Adrenal gland (tissue), 12 donors: ENCODE results near the gene BRD4. TPM values are rescaled to one million over a fixed set of nuclear protein-coding genes. Genes with fewer than 3 reads are reported as not detected.

Experiments used
- DNase-seq, 7 donors: peaks; one replicate each; pipeline ENCODE4 v3.0.0-alpha.2; 2019 to 2020
- H3K27ac ChIP-seq, 5 donors: fragments of 200-600 bp; sonication (generic) in 4 of 5; 1 replicate in 3 of 5; 2 replicates in 2 of 5; pipeline versions ENCODE4 v1.5.1 to v1.8.0; 2016 to 2020; ENCODE audit warnings: mild to moderate bottlenecking in 1 of 5
- H3K27me3 ChIP-seq: fragments of 200-600 bp; 2 replicates; pipeline ENCODE4 v1.8.0; 2021
- H3K36me3 ChIP-seq, 2 donors: fragments of 200-600 bp; replicated peaks in 1 of 2; 1 replicate in 1 of 2; 2 replicates in 1 of 2; pipeline versions ENCODE4 v1.5.1 to v1.8.0; 2018 to 2022
- H3K4me1 ChIP-seq, 2 donors: fragments of 200-600 bp; replicated peaks in 1 of 2; 1 replicate in 1 of 2; 2 replicates in 1 of 2; pipeline versions ENCODE4 v1.5.1 to v1.8.0; 2018 to 2021
- H3K4me3 ChIP-seq, 4 donors: fragments of 200-600 bp; sonication (generic) in 3 of 4; one replicate each; pipeline ENCODE4 v1.5.1; 2016 to 2018
- H3K9me3 ChIP-seq, 3 donors: fragments of 200-600 bp; sonication (generic) in 1 of 3; replicated peaks in 1 of 3; 1 replicate in 2 of 3; 2 replicates in 1 of 3; pipeline versions ENCODE4 v1.5.1 to v1.8.0; 2016 to 2021
- POLR2A ChIP-seq, 2 donors: fragments of 450-650 bp; IDR thresholded peaks; one replicate each; pipeline ENCODE4 v1.6.1; 2017; ENCODE audit warnings: antibody characterized with exemption in 2 of 2, mild to moderate bottlenecking in 2 of 2, moderate library complexity in 1 of 2
- WGBS, 4 donors: extraction: QIAGEN DNeasy Blood & Tissue Kit in 2 of 4; methylation state at CpG; one replicate each; pipeline versions ENCODE4 v1.1.5 to v1.1.7; 2013 to 2017; 5-methylcytosine and 5-hydroxymethylcytosine counted together
- intact Hi-C, 2 donors: fragments of 100-400 bp; cut with DNase I; formaldehyde crosslinking; loops; one replicate each; pipeline versions ENCODE4 v1.14.1 to v1.15.0; 2022 to 2023
- polyA plus RNA-seq, 3 donors: library from polyadenylated mRNA; stranded (reverse); fragments of 200-250 nt in 2 of 3; fragments of 350-450 nt in 1 of 3; fragmentation: Illumina TruSeq in 1 of 3; extraction: RNeasy Lipid Tissue Mini Kit (QIAGEN cat#74804) in 1 of 3; gene quantifications; one replicate each; pipeline ENCODE4 v1.2.3, GENCODE V29; 2013 to 2014
- total RNA-seq, 9 donors: library from RNA; depleted of rRNA in 4 of 9; stranded (reverse); fragments of >200 nt in 4 of 9; fragments of 120-200 nt in 1 of 9; fragmentation: NEBNext Ultra II Directional in 1 of 9; extraction: Animal tissue kit (Norgen Biotek cat#: 25700) in 1 of 9; gene quantifications; one replicate each; pipeline versions ENCODE4 v1.1.0 to v1.2.4, GENCODE V29; 2013 to 2023
- TF ChIP-seq, protein P1 (sequence below), 6 experiments: fragments of 450-650 bp in 4 of 6; fragments of 200-600 bp in 2 of 6; sonication (generic) in 1 of 6; IDR thresholded peaks; 1 replicate in 5 of 6; 2 replicates in 1 of 6; pipeline versions ENCODE4 v1.5.1 to v1.8.0; 2016 to 2021; ENCODE audit warnings: antibody characterized with exemption in 6 of 6, mild to moderate bottlenecking in 2 of 6, moderate library complexity in 1 of 6
- donor health status: healthy with polysubstance abuse.
- donor health status: Bipolar disorder and iron deficiency.
- donor health status: DM: yes; HTN: yes; CAD: no.
- donor health status: DM: no; HTN: no; CAD: no.
- donor health status: DM: no; HTN: no; CAD: no.
- donor health status: DM: yes; HTN: yes; CAD: no.

Gene BRD4
- total and polyA plus RNA-seq, 12 donors = 10.1 to 109 (median 34.9) TPM

DNA sequence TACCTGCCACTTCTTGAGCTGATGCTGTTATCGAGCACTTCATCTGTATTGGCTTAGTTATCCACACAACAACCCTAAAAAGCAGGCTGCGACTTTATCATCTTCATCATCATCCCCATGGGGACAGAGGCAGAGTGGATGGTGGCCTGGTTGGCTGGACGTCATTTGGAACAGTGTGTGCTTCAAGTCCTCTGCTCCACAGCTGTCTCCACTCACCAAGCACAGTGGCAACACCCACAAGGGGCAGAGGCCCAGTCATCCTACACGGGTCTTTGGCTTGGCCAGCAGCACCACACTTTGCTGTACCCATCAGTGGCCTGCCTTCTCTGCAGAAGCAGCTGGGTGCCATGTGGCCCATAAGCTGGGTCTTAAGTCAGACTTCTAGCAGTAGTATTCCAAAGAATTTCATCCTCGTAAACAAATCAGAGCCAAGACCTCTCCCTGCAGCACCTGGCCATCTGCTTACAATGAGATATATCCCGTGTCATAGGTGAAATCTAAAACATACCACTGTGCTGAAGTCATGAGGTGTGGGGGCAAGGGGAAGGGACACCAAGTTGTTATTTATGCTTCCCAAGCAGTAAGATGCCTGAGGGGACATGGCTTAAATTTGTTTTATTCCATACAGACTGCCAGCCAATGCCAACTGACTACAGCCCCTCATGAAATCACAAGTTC is 52.2 kb downstream of the BRD4 start:
- no peak for TF ChIP-seq POLR2A (IDR thresholded peaks at IDR 0.05)
- TF ChIP-seq, protein P1, sequence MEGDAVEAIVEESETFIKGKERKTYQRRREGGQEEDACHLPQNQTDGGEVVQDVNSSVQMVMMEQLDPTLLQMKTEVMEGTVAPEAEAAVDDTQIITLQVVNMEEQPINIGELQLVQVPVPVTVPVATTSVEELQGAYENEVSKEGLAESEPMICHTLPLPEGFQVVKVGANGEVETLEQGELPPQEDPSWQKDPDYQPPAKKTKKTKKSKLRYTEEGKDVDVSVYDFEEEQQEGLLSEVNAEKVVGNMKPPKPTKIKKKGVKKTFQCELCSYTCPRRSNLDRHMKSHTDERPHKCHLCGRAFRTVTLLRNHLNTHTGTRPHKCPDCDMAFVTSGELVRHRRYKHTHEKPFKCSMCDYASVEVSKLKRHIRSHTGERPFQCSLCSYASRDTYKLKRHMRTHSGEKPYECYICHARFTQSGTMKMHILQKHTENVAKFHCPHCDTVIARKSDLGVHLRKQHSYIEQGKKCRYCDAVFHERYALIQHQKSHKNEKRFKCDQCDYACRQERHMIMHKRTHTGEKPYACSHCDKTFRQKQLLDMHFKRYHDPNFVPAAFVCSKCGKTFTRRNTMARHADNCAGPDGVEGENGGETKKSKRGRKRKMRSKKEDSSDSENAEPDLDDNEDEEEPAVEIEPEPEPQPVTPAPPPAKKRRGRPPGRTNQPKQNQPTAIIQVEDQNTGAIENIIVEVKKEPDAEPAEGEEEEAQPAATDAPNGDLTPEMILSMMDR (IDR thresholded peaks at IDR 0.05) = no peak
- H3K27ac ChIP-seq = peak overlapping the region in 4 of 5 donors; percentile 26 to 88 (median 78)
- H3K36me3 ChIP-seq = no peaks in the 10 kb centered on the region
- 57 to 93% (median 63%) methylated on average over 5 to 6 of the region's 6 CpGs for WGBS, 4 donors
- intact Hi-C loops = no loop called here
- H3K9me3 ChIP-seq = no peaks in the 10 kb centered on the region
- H3K27me3 ChIP-seq = no peaks in the 10 kb centered on the region
- DNase-seq = peak in 1 of 7 donors; percentile 87
- H3K4me3 ChIP-seq = no peak overlapping the region
- peaks cover 79 to 98% of the 10 kb centered on the region in 2 donors for H3K4me1 ChIP-seq

DNA sequence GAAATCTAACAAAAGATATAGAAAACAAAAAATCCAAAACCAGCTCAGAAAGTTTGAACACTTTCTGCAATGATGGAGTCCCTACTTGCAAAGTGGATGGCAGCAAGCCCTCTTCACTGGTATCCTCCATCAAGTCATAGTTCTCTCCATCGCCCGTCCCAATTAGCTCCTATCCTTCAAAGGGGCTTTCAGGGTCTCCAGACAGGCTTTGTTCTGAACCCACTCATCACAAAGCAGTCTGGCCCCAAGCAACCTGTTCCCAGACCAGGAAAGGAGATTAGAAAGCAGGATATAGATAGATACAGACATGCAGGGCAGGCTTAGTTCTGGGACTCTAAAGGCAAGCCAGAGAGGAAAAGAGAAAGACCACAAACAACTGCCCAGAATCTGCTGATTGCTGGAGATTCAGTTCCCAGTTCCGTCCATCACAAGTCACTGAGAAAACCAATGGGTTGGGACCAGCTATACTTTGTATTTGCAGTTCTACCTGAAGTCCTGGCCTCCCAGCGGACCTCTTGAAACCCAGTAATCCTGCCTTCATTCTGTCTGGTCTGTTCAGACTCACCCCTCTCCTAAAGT is 52.9 kb downstream of the BRD4 start:
- Histone ChIP-seq H3K27me3 (no peaks in the 10 kb centered on the region), H3K36me3 (no peaks in the 10 kb centered on the region), H3K9me3 (no peaks in the 10 kb centered on the region), H3K27ac (peak overlapping the region in 2 of 5 donors; percentile 87 to 88), H3K4me3 (no peak overlapping the region), H3K4me1 (peaks cover 77 to 98% of the 10 kb centered on the region in 2 donors)
- intact Hi-C loops = loop anchor here in 1 of 2 donors (5.0 kb wide), 1 partner anchor 43 kb away; no protein-coding TSS in a partner anchor
- no peak for DNase-seq
- TF ChIP-seq, protein P1 (IDR thresholded peaks at IDR 0.05) = no peak
- no peak for TF ChIP-seq POLR2A (IDR thresholded peaks at IDR 0.05)
- WGBS, 4 donors = 80 to 84% (median 82%) methylated on average over 4 of the region's 4 CpGs

DNA sequence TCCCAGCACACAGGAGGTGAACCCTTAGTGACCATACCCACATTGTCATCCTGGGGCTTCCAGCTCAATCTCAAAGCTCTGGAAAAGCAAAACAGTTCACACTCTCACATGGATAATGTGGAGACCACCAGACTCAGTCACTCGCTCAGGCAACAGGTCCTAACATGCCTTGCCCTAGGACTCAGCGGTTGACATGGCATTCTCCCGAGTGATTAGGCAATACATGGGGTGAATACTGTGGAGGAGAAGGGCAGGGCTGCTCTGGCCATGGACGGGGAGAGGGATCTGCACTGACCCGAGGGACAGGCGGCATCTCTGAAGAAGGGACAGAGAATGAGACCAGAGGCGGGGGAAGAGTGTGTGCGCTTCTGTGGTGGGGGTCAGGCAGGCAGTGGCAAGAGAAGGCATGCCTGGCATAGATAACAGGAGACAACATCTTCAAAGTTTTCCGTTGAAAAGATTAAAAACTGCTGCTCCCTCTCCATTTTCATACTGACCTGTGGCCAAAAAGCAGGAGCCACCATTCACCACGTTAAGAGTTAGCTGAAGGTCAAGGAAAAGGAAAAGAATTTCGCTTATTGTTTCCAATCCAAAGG is 55.6 kb downstream of the BRD4 start:
- Histone ChIP-seq H3K27ac (peak overlapping the region in 4 of 5 donors; percentile 23 to 88 (median 62)), H3K4me1 (peaks cover 61 to 89% of the 10 kb centered on the region in 2 donors), H3K27me3 (no peaks in the 10 kb centered on the region), H3K9me3 (no peaks in the 10 kb centered on the region), H3K36me3 (peaks cover 0 to 11% of the 10 kb centered on the region in 2 donors), H3K4me3 (no peak overlapping the region)
- peak in 4 of 7 donors; percentile 50 to 68 (median 62) for DNase-seq
- intact Hi-C loops = loop anchor here in 1 of 2 donors (5.0 kb wide), 1 partner anchor 46 kb away; no protein-coding TSS in a partner anchor
- TF ChIP-seq, protein P1 (IDR thresholded peaks at IDR 0.05) = no peak
- TF ChIP-seq POLR2A (IDR thresholded peaks at IDR 0.05) = no peak
- 45 to 50% (median 48%) methylated on average over 11 of the region's 11 CpGs for WGBS, 4 donors

DNA sequence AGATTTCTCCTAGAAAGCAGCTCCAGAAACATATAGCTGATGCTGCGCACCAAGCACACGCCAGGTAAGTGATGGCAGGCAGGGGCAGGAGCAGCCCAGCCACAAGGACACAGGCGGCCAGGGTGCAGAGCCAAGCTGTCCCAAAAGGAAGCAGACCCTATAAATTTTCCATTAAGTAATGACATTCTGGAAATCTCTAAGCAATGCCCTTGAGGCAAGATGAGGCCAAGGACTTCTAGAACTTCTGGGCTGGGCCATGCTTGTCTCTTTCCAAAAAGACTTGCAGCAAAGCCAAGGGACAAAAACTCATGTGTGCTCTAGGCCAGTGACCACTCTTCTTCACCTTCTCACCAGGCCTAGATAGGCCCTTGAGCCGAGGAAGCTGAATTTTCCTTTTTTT is 57.9 kb downstream of the BRD4 start:
- peak overlapping the region in 4 of 5 donors; percentile 16 to 88 (median 66) for H3K27ac ChIP-seq

More for the DNA sequence above, 57.9 kb downstream of the BRD4 start:
- H3K4me3 ChIP-seq = no peak overlapping the region
- H3K36me3 ChIP-seq = peaks cover 0 to 31% of the 10 kb centered on the region in 2 donors
- peak in 2 of 7 donors; percentile 50 to 54 for DNase-seq
- TF ChIP-seq, protein P1 (IDR thresholded peaks at IDR 0.05) = no peak
- H3K27me3 ChIP-seq = no peaks in the 10 kb centered on the region
- H3K9me3 ChIP-seq = no peaks in the 10 kb centered on the region
- peaks cover 40 to 71% of the 10 kb centered on the region in 2 donors for H3K4me1 ChIP-seq
- 46 to 71% (median 56%) methylated on average over 3 to 4 of the region's 4 CpGs for WGBS, 4 donors
- intact Hi-C loops = no loop called here
